COLO668 (cell line): Measurements from ENCODE around the gene NEURL1.
"Not testable (repeated sequence)": the region's sequence is repeated elsewhere in the genome, so short reads cannot be mapped to it uniquely, and the experiment has no call there.

ENCODE experiments used
- DNase-seq: peaks from one replicate; lab custom pipeline; 2025; ENCODE audit not compliant: unreplicated experiment; lab: John Stamatoyannopoulos, UW

Gene NEURL1

DNA sequence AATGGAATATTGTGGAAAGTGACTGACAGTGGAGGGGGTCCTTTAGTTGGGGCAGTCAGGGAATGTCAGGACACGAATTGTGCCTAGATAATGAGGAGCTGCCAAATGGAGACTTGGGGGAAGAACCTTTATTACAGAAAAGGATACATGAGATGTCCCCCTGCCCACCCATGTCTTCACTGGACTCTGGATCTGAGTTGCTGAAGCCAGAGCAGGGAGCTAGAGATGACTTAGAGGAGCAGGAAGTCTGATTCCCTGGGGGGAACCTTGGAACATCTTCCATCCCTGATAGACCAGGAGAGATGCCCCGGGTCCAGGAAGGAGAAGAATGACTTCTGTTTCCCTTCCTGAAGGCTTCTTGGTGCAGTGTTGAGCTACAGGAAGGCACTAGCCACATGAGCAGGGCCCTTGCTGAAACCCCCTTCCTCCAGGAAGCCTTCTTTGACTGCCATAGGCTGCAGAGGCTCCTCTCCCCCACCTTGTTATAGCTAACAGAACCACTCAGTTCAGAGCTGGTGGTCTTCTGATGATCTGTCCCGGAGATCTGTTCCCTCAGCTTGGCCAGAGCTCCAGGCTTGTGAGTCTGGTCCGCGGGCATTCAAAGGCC lies 747 bp upstream of the NEURL1 start:
- DNase-seq: no peak

DNA sequence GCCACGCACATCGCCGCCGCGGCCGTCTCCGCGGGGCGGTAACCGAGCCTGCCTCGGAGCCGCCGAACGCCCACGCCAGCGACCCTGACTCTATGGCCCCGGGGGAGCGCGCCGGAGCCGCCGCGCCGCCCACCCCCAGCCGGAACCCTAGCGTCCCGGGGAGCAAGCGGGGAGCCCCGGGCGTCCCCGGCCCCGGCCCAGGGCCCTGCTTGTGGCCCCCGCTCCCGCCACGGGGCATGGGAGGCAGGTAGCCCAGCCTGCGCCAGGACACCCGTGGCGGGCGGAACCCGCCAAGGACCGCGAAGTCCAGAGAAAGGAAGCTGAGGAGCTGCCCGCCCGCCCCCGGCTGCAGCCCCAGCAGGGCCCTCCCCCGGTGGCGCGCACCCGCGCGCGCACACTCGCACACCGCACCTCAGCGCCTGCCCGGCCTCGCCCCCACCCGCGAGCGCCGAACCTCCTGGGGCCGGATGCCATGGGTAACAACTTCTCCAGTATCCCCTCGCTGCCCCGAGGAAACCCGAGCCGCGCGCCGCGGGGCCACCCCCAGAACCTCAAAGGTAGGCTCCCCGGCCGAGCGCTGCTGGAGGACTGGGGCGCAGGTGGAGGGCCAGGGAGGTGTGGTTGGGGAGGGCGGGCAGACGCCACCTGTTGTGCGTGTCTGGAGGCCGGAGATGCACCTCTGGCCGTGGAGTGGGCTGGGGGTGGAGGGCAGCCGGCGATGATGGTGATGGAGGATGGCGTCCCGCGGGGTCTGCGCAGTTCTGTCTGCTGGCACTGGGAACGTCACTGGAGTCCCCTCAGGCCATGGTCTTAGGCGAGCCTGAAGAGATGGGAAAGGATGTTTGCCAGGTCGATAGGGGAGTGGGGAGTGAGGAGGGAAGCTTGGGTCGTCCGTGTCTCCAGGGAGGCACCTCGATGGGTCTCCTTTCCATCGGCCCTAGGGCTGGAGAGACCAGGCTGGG lies 692 bp downstream of the NEURL1 start:
- DNase-seq: peak; percentile 56

DNA sequence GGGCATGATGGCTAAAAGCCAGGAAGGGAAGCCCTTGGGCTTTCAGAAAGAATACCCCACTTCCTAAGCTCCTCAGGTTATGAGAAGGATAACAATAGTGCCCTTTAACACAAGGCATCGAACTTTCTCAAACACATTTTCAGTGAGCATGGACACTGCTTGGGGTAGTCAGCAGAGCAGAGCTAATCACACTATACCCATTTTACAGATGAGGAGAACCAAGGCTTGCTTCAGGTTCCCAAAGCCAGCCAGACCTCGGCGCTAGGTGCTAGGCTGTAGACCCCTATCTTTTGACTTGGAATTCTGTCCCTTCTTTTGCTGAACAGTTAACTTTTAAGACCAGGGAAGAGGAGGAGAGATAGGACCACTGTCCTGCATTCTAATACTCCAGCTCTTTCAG lies 1.8 kb downstream of the NEURL1 start:
- no peak for DNase-seq

DNA sequence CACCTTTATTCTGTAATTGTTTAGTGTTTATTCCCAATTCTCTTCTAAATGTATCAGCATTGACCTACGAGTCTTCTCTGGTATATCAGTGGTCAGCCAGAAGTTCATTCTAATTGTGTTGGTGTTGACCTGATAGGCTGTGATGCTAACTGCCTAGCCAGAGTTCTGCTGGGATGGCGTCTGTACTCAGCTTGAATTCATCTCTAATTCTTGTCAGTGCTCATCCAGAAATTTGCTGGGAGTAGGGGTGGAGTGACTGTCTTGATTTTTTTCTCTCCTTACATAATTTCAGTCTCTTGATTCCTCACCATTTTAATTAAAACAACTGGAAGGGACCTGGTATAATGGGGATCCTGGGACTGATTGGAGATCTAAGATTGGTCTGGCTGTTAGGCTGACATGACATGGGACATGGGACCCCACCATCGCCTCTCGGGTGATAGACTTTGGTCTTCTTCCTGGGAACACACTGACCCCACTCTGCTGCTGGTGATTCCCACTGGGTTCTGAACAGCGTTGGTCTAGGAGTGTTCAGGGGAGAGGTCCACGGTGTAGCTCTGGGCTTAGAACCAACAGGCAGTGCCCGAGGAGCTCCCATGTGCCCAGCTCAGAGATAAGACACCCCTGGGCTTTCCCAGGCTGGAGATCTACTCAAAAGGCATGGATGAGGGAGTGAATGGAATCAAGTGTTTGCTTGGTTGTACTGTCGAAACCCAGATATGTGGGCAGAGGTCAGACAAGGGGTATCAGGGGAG lies 3.8 kb downstream of the NEURL1 start:
- DNase-seq: no peak

DNA sequence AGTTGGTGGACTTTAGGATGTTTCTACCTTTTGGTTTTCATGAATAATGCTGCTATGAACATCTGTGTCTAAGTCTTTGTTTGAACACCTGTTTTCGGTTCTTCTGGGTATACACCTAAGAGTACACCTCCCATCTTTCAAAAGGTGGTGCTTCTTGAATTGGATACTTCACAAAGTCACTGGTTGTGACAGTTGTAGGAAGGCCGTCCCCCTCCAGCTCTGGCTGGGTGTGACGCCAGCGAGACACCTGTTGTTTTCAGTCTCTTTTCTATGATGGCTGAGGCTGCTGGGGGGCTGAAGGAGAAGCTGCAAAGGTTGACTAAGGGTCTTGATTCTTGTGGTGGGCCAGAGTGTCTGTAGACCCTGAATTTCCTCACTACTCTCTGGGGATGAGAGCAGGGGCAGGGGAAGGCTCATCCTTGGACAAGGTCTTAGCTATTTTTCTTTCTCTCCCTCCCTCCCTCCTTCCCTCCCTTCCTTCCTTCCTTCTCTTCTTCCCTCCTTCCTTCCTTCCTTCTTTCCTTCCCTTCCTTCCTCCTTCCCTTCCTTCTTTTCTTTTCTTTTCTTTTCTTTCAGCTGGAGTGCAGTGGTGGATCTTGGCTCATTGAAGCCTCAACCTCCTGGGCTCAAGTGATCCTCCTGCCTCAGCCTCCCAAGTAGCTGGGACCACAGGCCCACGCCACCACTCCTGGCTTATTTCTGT lies 5.6 kb downstream of the NEURL1 start:
- peak; percentile 24 for DNase-seq

DNA sequence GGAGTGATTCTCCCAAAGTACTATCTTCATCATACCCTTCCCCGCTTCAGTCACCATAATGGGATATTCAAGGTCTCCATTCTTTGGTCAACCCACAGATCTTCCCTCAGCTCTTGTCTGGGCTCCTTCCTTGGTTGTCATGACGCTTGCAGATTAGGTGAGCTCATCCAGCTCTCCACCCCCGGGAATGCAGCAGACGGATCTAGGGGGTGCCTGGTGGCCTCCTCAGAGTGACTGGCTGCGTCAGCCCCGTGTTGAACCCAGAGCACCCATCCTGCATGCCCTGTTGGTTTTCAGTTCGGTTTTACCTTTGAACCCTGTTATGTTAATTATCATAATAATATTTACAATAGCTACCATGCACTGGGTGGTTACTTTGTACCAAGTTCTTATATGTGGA lies 6.4 kb downstream of the NEURL1 start:
- no peak for DNase-seq

DNA sequence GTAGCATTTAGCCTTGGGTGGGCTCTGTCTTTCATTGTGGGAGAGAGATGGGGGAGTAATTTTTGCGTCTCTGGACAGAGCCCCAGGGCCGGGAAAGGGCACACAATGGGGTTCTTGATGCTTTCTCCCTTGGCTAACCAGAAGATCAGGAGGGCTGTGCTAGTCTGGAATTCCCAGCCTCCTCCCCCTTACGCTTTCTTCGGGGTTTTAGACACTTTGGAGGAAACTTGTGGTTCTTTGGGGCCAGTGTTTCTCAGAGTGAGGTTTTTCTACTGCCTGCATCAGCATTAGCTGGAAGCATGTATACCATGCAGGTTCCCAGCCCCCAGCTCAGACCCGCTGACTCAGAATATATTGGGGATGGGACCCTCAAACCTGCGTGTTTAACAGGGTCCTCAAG lies 7.0 kb downstream of the NEURL1 start:
- DNase-seq: no peak

DNA sequence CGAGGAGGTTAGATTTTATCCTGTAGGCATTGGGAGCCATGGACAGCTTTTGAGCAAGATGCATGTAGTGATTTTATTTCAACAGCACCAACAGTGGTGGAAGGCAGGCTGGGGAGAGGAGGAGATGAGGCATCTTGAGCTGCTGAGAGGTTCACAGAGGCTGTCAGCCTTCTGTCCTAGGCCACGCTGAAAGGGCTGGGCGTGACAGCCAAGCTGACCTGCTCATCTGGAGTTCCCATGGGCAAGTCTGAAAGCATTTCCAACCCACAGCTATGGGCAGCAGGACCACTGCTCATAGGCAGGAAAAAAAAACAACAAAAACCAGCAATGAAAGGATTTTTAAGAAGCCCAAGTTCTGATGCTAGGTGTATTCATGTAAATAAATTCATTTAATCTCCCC lies 7.7 kb downstream of the NEURL1 start:
- DNase-seq: no peak

DNA sequence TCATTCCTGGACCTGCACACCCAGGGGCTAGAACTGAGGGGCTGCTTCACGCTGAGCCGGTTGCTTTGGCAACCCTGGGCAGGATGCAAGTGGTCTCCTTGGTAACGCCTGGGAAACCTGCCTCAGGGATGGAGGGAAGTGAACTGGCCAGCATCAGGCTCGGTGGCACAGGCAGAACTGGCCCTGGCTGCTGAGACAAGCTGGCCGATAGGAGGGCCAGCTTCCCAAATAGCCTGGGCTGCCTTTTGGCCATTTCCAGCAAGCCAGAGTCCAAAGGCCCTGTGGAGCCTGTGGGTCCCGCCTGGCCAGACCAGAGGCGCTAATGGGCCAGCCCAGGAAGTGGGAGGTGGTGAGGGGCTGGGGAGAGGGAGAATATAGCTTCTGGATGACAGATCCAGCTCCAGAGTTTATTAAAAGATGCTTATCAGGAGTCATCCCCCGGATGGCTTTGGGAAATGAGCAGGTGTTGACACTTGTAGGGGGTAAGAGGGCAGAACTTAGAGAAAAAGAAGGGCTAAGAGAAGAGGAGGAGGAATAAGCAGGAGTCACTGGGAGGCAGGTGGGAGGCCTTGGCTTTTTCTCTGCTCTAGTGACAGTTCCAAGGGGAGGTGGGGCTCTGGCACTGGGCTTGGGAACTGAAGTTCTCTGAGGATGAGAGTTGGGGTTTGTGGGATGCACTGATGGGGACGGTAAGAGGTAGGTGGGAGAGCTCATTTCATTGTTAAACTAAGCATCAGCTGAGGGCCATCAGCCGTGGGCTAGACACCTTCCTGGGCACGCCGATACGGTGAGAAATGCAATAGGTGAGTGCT lies 9.6 kb downstream of the NEURL1 start:
- no peak for DNase-seq

DNA sequence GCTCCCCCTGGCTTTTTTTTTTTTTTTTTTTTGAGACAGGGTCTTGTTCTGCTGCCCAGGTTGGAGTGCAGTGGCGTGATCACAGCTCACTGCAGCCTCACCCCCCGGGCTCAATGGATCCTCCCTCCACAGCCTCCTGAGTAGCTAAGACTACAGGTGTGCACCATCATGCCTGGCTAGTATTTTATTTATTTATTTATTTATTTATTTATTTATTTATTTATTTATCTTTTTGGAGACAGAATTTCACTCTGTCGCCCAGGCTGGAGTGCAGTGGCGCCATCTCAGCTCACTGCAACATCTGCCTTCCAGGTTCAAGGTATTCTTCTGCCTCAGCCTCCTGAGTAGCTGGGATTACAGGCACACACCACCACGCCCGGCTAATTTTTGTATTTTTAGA lies 10.3 kb downstream of the NEURL1 start:
- DNase-seq: not testable (repeated sequence)

DNA sequence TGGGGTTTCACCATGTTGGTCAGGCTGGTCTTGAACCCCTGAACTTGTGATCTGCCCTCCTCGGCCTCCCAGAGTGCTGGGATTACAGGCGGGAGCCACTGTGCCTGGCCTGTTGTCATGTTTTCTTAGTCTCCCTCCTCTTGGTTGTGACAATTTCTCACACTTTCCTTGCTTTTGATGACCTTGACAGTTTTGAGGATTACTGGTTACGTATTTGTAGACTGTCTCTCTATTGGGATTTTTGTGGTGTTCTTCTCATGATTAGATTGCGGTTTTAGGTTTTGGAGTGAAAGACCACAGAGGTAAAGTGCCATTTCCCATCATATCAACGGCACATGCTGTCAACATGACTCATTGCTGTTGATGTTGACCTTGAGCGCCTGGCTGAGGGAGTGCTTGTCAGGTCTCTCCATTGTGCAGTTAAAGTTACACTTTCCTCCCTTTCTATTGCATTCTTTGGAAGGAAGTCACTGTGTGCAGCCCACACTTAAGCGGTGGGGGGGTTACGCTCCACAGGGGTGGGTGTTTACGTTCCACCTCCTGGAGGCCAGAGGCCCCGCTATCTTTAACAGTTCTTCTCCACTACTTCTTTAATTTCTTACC lies 10.8 kb downstream of the NEURL1 start:
- peak; percentile 22 for DNase-seq

DNA sequence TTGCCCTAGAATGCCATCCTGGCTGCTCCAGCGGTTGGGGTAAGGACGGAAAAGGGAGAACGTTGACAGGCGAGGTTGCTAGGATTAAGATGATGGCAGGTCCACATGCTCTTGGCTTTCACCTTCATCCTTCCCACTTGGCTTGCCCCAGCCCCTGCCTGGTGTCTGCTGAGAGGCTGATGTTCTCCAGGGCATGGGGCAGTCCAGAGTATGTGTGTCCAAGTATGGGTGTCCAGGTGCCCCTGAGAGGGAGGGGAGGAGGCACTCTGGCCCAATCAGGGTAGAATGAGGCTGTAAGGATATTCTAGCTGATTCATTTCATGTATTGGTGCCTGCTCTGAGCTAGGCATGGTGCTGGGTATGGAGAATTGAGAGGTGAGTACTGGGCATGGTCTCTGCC lies 12.6 kb downstream of the NEURL1 start:
- DNase-seq: no peak

DNA sequence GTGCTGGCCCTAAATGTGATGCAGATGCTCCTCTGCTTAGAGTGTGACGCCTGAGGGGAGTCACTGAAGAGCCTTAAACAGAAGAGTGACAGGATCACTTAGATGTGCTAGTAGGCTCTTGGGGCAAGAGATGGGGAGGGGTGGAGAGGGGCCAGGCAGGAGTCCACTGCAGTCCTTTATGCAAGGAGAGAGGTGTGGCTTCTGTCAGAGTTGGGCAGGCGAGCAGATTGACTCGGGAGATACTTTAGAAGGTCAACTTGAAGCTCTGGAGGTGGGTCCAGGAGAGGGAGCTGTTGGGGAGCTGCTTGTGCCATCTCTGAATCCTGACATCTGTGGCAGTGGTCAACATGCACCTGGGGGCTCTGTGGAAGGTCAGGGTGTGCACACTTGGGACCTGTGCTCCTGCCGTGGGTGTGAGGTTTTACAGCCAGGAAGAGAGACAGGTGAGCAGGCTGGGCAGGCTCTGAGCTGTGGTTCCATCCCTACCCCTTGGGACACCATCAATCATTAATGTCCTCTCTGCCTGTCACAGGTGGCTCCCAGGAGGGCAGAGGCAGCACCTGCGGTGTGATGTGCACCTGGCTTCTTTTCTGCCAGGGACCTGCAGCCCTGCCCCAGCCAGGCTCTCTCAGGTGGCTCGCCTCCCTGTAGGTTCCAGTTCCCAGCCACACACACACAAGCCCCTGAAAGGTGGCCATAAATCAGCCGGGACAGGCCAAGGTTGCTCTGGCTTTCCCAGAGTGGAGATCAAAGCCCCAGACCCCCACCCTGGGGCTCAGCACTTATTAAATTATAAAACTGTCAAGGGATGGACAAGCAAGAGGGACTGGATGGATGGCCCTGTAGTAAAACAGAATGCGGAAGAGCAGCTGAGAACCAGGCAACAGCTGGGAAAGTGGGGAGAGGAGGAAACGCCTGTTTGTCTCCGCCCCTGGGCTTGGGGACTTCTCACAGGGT lies 14.0 kb downstream of the NEURL1 start:
- peak; percentile 88 for DNase-seq

DNA sequence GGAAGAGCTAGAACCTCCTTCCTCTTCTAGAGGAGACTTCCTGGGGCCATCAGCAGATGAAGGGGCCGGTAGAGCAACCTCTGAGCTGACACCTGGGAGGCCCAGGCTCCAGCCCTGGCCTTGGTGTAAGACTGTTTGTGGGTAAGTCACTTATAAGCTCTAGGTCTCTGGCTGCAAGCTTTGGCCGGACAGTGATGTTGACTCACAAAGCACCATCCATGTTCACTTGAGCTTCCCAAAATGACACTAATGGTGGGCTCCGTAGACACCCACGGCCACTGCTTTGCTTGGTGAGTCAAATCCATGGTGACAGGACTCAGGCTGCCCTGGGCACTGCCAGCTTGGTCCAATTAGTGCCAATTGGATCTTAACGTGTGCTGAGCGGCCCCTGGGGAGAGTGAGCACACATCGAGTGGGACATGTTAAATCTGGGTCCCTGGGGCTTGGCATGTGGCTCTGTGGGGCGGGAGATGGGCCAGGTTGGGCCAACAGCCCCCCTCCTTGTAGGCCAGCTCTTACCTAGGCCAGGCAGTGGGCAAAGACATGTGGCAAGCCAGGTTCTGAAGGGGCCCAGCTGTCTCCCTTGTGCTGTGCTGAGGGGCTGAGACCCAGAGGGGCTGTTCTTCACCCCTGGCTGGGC lies 16.7 kb downstream of the NEURL1 start:
- DNase-seq: no peak

DNA sequence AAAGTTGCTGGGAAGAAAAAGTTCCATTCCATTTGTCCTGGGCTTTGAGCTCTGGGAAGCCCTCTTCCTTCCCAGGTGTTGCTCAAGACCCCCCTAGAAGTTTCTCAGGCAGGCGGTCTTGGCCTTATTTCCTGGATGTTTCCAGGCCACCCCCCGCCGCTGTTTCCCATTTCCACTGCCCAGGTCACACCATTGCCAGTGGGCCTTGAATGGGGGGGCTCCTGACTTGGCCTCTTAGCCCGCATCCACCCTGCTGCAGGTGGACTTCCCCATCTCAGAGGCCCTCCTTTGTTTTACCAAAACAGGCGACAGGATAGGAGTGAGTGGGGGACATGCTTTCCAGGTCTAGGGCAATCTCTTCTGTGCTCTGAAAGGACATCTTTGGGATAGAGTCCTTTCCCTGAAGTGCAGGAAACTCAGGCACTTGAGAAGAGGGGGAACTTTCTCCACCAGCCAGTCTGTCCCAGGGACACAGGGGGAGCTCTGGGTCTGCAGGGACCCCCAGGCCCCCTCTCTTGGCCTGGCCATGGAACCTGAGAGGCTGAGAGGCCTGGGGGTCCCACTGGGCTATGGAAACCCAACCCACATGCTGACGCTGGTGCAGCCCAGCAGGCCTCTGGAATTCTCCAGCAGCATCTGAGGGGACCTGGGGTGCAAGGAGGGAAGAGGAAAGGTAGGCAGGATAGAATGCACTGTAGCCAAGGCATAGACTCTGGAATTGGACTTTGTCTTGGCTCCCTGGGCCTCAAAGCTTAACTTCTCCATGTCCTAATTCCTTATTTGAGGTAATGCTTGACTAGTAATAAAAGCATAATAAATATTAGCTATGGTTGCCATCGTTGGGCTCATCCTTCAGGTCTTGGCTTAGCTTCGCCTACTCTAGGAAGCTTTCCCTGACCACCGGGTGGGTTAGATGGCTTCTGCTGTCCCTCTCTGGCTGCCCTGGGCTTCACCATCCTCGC lies 17.6 kb downstream of the NEURL1 start:
- no peak for DNase-seq

DNA sequence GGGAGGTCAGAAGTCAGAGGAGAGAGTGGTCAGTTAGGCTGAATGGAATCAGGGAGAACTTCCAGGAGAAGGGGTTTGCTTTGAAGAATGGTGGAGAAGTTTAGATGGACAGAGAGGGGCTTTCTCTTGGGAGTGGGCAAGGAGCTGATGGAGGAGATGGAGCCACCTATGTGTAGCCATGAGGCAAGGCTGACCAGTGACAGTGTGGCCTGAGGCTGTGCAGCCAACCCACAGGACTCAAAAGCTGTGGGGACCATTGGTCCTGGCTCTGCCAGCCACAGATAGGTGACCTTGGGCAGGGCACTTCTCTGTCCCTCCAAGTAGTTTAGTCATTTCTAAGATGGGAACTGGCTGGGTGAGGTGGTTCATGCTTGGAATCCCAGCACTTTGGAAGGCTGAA lies 18.7 kb downstream of the NEURL1 start:
- DNase-seq: no peak
